Keratinocyte (primary cell): ENCODE results near the gene LPCAT1. TPM values are rescaled to one million over a fixed set of nuclear protein-coding genes. Genes with fewer than 3 reads are reported as not detected.

Experiments
- DNase-seq: peaks from one replicate; pipeline ENCODE4 v3.0.0-alpha.2; 2011; ENCODE audit warnings: low read depth, missing footprints, low spot score
- FAIRE-seq: peaks from 2 replicates; lab custom pipeline; 2011; peaks lifted over from hg19 to GRCh38; lab: Jason Lieb, UNC
- H2AFZ ChIP-seq: 2 replicates; pipeline ENCODE4 v1.6.0; 2012; ENCODE audit warnings: low read length, control low read depth, inconsistent platforms; ENCODE audit not compliant: control insufficient read depth
- H3K27ac ChIP-seq: 2 replicates; pipeline ENCODE4 v1.5.1; 2011; ENCODE audit warnings: low read length; ENCODE audit not compliant: control insufficient read depth, insufficient read depth
- H3K27me3 ChIP-seq: 3 replicates; pipeline ENCODE4 v1.6.0; 2011; ENCODE audit warnings: low read length; ENCODE audit not compliant: control insufficient read depth, insufficient read depth; ENCODE audit errors: extremely low read depth
- H3K36me3 ChIP-seq, 2 experiments: 2 replicates in 1 of 2; 3 replicates in 1 of 2; pipeline ENCODE4 v1.5.1; 2011; ENCODE audit warnings: low read length in 2 of 2, mild to moderate bottlenecking in 1 of 2; ENCODE audit not compliant: control insufficient read depth in 2 of 2, insufficient read depth in 2 of 2; ENCODE audit errors: extremely low read depth in 1 of 2
- H3K4me1 ChIP-seq: 3 replicates; pipeline ENCODE4 v1.5.1; 2011; ENCODE audit warnings: low read length; ENCODE audit not compliant: control insufficient read depth, insufficient read depth; ENCODE audit errors: extremely low read depth
- H3K4me2 ChIP-seq: 3 replicates; pipeline ENCODE4 v1.6.0; 2011; ENCODE audit warnings: low read depth, low read length; ENCODE audit not compliant: control insufficient read depth, insufficient read depth; ENCODE audit errors: extremely low read depth
- H3K4me3 ChIP-seq, 3 experiments: fragments of 200-600 bp in 1 of 3; sonication (generic) in 1 of 3; 2 replicates in 2 of 3; 3 replicates in 1 of 3; pipeline ENCODE4 v1.5.1; 2011 to 2016; ENCODE audit warnings: low read length in 3 of 3, mild to moderate bottlenecking in 3 of 3, control low read depth in 2 of 3, inconsistent platforms in 1 of 3, low read depth in 1 of 3, mixed read lengths in 1 of 3, mixed run types in 1 of 3, moderate library complexity in 1 of 3; ENCODE audit not compliant: control insufficient read depth in 2 of 3, insufficient read depth in 2 of 3; ENCODE audit errors: extremely low read depth in 1 of 3
- H3K79me2 ChIP-seq: 2 replicates; pipeline ENCODE4 v1.6.0; 2012; ENCODE audit warnings: low read length; ENCODE audit not compliant: control insufficient read depth, insufficient read depth
- H3K9ac ChIP-seq: 3 replicates; pipeline ENCODE4 v1.6.0; 2011; ENCODE audit warnings: low read length; ENCODE audit not compliant: control insufficient read depth, insufficient read depth; ENCODE audit errors: extremely low read depth
- H3K9me1 ChIP-seq: 3 replicates; pipeline ENCODE4 v1.6.0; 2011; ENCODE audit warnings: low read length; ENCODE audit not compliant: control insufficient read depth, insufficient read depth; ENCODE audit errors: extremely low read depth
- H3K9me3 ChIP-seq: 2 replicates; pipeline ENCODE4 v1.5.1; 2012; ENCODE audit warnings: low read depth, low read length; ENCODE audit not compliant: control insufficient read depth
- H4K20me1 ChIP-seq: 3 replicates; pipeline ENCODE4 v1.6.0; 2011; ENCODE audit warnings: low read length; ENCODE audit not compliant: control insufficient read depth, insufficient read depth; ENCODE audit errors: extremely low read depth
- CTCF ChIP-seq, 3 experiments: IDR thresholded peaks in 1 of 3; conservative IDR thresholded peaks in 1 of 3; optimal IDR thresholded peaks in 1 of 3; 2 replicates in 2 of 3; 3 replicates in 1 of 3; pipeline versions ENCODE3 to v1.5.1; 2011; ENCODE audit warnings: low read length in 3 of 3, mild to moderate bottlenecking in 3 of 3, moderate library complexity in 2 of 3, control low read depth in 1 of 3, inconsistent platforms in 1 of 3; ENCODE audit not compliant: insufficient read depth in 2 of 3; ENCODE audit errors: extremely low read depth in 1 of 3
- EZH2 ChIP-seq: IDR thresholded peaks from one replicate; pipeline ENCODE4 v1.6.1; 2012; ENCODE audit warnings: inconsistent platforms, mild to moderate bottlenecking, low read length, moderate library complexity
- dilution Hi-C: fragments of 300-500 bp; cut with MboI; formaldehyde crosslinking; loops from one replicate; pipeline ENCODE4 v1.7.0; 2020; ENCODE audit warnings: low sequenced_read_pairs; ENCODE audit not compliant: extremely low pct_ligation_motif_present
- polyA plus RNA-seq, 5 experiments: library from polyadenylated mRNA; depleted of rRNA in 3 of 5; stranded (reverse) in 3 of 5; stranded (forward) in 1 of 5; unstranded in 1 of 5; fragments of >200 nt; gene quantifications; 1 replicate in 1 of 5; 2 replicates in 3 of 5; 3 replicates in 1 of 5; pipeline versions ENCODE4 v1.2.1 to v1.2.3, GENCODE V29; 2011 to 2012; ENCODE audit warnings: missing spikeins in 2 of 5, low read depth in 1 of 5, low replicate concordance in 1 of 5

Gene LPCAT1
- polyA plus RNA-seq, 1 donor (not counting 4 experiments of a cell fraction or from before 2014, with no cell fraction given), result 32.9 TPM

GRCh38 chr5:1502046-1502736, 21.6 kb downstream of the LPCAT1 start:
- H3K36me3 ChIP-seq, result peaks cover 0 to 16% of the 10 kb centered on the region in 2 experiments
- no peak overlapping the region for H2AFZ ChIP-seq
- peaks cover 77% of the 10 kb centered on the region for H3K79me2 ChIP-seq
- H3K9me1 ChIP-seq, result no peaks in the 10 kb centered on the region
- no peak overlapping the region for H3K4me2 ChIP-seq
- no peaks in the 10 kb centered on the region for H3K4me1 ChIP-seq
- H3K4me3 ChIP-seq, result no peak overlapping the region
- H3K27me3 ChIP-seq, result no peaks in the 10 kb centered on the region
- no peak overlapping the region for H3K27ac ChIP-seq
- H4K20me1 ChIP-seq, result peaks cover 13% of the 10 kb centered on the region
- no peaks in the 10 kb centered on the region for H3K9me3 ChIP-seq
- DNase-seq (no peak), FAIRE-seq (no peak)
- no peak for TF ChIP-seq CTCF (optimal IDR thresholded peaks at IDR 0.05 in 1 of 3, IDR thresholded peaks at IDR 0.05 in 1 of 3, conservative IDR thresholded peaks at IDR 0.05 in 1 of 3; ENCODE audit: extremely low read depth in 1 of 3, insufficient read depth in 2 of 3, low read length in 3 of 3)
- TF ChIP-seq EZH2, result no peak
- H3K9ac ChIP-seq, result no peak overlapping the region
- dilution Hi-C loops, result no loop called here

GRCh38 chr5:1501372-1502045, 22.3 kb downstream of the LPCAT1 start:
- dilution Hi-C loops, result no loop called here
- no peak overlapping the region for H3K27ac ChIP-seq
- peaks cover 74% of the 10 kb centered on the region for H3K79me2 ChIP-seq
- DNase-seq, result no peak
- no peaks in the 10 kb centered on the region for H3K4me1 ChIP-seq
- no peak for FAIRE-seq
- no peak overlapping the region for H3K4me2 ChIP-seq
- H4K20me1 ChIP-seq, result peaks cover 8% of the 10 kb centered on the region
- H3K27me3 ChIP-seq, result no peaks in the 10 kb centered on the region
- no peak for TF ChIP-seq CTCF (optimal IDR thresholded peaks at IDR 0.05 in 1 of 3, IDR thresholded peaks at IDR 0.05 in 1 of 3, conservative IDR thresholded peaks at IDR 0.05 in 1 of 3; ENCODE audit: extremely low read depth in 1 of 3, insufficient read depth in 2 of 3, low read length in 3 of 3)
- no peak for TF ChIP-seq EZH2
- no peak overlapping the region for H2AFZ ChIP-seq
- no peak overlapping the region for H3K9ac ChIP-seq
- H3K9me3 ChIP-seq, result no peaks in the 10 kb centered on the region
- no peak overlapping the region for H3K4me3 ChIP-seq
- H3K9me1 ChIP-seq, result no peaks in the 10 kb centered on the region
- peaks cover 0 to 13% of the 10 kb centered on the region in 2 experiments for H3K36me3 ChIP-seq
